GM20000 (cell line): ENCODE measurements around the gene SLC8A1.

Source experiments
- DNase-seq: peaks from one replicate; pipeline ENCODE4 v3.0.0; 2012; ENCODE audit warnings: low spot score
- TF ChIP-seq, protein P1 (sequence below): IDR thresholded peaks from 2 replicates; pipeline ENCODE4 v1.5.1; 2012; ENCODE audit warnings: mild to moderate bottlenecking, control low read depth; ENCODE audit errors: extremely low read depth, missing control alignments

The SLC8A1 gene

DNA sequence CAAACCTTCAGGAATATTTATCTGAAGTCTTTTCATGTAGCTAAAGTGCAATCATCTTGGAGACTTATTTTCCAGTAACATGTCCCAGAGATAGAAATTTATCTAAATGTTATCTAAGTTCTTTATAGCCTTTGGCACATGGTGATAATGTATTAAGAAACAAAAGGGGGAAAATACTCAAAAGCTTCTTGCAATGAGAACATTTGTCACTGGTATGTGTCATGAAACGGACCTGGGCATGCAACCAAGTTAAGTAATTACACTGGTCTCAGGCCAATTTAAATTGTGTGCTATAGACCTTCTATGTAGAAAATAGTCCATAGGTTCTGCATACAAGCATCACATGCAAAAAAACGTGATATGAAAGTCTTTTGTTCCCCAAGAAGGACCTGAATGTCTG is 136.2 kb downstream of the SLC8A1 start:
- no peak for DNase-seq
- TF ChIP-seq, protein P1, sequence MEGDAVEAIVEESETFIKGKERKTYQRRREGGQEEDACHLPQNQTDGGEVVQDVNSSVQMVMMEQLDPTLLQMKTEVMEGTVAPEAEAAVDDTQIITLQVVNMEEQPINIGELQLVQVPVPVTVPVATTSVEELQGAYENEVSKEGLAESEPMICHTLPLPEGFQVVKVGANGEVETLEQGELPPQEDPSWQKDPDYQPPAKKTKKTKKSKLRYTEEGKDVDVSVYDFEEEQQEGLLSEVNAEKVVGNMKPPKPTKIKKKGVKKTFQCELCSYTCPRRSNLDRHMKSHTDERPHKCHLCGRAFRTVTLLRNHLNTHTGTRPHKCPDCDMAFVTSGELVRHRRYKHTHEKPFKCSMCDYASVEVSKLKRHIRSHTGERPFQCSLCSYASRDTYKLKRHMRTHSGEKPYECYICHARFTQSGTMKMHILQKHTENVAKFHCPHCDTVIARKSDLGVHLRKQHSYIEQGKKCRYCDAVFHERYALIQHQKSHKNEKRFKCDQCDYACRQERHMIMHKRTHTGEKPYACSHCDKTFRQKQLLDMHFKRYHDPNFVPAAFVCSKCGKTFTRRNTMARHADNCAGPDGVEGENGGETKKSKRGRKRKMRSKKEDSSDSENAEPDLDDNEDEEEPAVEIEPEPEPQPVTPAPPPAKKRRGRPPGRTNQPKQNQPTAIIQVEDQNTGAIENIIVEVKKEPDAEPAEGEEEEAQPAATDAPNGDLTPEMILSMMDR: no peak

DNA sequence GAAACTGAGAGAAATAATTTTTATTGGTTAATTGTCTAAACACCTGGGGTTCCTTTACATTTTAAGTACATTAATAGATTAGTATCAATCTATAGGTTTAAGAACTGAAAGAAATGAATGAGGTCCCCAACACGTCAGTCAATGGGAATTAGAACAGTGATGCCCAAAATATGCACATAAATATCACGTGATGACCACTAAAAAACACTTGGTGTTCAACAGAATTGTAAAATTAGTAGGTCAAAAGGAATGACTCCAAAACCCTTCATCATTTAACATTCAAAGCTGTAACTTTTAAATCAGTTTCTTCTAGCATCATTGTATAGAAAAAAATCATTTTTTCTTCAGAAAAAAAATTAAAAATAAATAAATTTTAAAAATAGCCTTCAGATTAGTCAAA is 140.9 kb downstream of the SLC8A1 start:
- DNase-seq: no peak
- TF ChIP-seq, protein P1: no peak

DNA sequence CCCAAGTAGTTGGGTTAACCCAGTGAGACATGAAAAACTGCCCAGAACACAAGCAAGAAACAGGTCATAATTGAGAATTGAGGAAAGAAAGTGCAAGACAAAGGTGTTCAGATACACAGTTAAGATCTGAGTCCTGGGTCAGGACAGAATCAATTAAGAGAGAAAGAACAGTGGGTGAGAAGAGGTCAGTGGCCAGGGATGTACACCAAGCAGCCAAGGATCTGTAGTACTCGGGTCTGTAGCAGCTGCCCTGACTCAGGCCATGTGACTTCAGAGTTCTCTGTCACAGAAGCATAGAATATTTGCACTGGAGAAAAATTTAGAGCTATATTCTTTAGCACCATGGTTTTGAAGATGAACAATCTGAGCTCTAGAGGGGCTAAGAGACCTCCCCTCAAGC is 141.6 kb downstream of the SLC8A1 start:
- TF ChIP-seq, protein P1: no peak
- no peak for DNase-seq

DNA sequence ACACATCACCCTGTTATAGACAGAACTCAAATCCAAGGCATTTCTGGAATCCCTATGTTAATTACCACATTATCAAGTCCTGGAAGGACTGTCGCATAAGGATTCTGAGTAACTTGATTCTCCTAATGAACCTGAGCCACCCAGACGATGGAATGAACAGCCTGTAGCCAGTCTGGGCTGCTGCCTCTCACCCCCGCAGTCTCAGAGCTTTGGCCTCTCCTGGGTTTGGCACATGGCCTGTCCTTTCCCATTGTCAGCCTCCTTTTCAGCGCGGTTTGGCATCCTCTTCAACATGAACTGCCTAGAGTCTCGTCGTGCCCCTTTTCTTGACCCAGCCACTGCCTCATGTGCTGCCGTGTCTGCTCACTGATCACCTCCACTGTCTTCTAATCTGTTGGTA is 147.6 kb downstream of the SLC8A1 start:
- TF ChIP-seq, protein P1: no peak
- DNase-seq: no peak

DNA sequence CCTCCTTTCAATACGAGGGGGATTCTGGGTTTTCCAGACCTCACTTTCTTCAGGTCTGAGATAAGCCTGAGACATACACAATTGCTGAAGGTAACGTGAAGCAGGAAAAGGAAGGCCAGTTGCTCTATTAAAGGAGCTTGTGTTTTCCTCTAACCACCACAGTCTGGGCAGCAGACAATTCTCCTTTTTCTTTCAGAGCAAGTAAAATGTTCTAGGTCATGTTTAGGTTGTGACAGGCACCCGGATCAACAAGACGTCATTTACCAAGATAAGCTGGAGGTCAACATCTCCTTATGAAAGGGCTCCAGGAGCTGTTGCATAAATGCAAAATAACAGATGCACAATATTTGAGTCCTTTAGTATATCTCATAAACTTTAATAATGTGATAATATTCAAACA is 148.1 kb downstream of the SLC8A1 start:
- TF ChIP-seq, protein P1: no peak

GRCh38 chr2:40302751-40303325 is 149.1 kb downstream of the SLC8A1 start:
- TF ChIP-seq, protein P1: no peak
- DNase-seq: no peak

More for the DNA sequence above, 148.1 kb downstream of the SLC8A1 start:
- no peak for DNase-seq

DNA sequence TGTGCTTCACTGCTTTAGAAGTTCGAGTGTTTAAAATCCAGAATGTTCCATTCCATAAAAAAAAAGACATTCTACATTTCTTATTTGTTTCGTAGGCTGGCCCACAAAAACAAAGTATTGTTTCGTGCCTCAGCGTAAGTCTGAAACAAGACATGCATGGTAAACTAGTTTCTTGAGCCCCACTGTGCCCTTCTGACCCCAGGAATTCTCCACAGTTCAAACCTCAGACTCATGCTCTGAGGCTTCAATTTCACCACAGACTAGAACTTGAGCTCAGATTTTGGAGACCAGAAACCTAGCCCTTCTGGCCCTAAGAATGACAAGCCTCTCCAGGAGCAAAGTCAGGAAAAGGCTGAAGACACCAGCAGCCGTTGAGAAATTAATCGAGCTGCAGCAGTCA is 151.5 kb downstream of the SLC8A1 start:
- TF ChIP-seq, protein P1: no peak
- no peak for DNase-seq

DNA sequence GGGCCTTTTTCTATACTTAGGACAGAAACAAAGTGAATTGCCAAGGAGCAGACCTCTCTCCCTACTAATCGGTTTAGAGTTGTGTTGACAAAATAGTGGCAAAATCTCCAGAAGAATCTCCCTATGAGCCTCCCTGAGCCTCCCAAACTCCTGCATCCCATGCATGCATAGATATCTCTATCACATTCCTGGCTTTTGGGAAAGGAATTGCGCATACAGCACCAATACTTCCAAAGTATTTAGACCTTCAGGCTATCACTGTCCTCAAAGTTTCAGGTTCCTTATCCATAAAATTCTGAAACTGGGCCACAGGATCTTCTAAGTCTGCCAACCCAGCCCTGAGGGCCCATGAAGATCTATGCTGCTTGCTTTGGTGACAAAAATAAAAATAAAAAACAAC is 152.1 kb downstream of the SLC8A1 start:
- TF ChIP-seq, protein P1: no peak

More for the DNA sequence above, 152.1 kb downstream of the SLC8A1 start:
- DNase-seq: no peak
